Hepatocyte (in vitro differentiated cells): ENCODE results near the gene CNNM2. TPM values are rescaled to one million over a fixed set of nuclear protein-coding genes. Genes with fewer than 3 reads are reported as not detected.
A peak's percentile ranks its signal among the peaks of the same experiment; 100 is the strongest.

Experiments
- DNase-seq: peaks from one replicate; pipeline ENCODE4 v3.0.0-alpha.2; 2016; ENCODE audit warnings: low spot score
- H2AFZ ChIP-seq: fragments of 200-600 bp; sonication (generic); 2 replicates; pipeline ENCODE4 v1.6.0; 2016; ENCODE audit warnings: antibody characterized with exemption, mild to moderate bottlenecking
- H3K27ac ChIP-seq: fragments of 200-600 bp; sonication (generic); 2 replicates; pipeline ENCODE4 v1.5.1; 2016; ENCODE audit warnings: mild to moderate bottlenecking
- H3K27me3 ChIP-seq: fragments of 200-600 bp; sonication (generic); 2 replicates; pipeline ENCODE4 v1.6.1; 2016
- H3K36me3 ChIP-seq: fragments of 200-600 bp; sonication (generic); replicated peaks from 2 replicates; pipeline ENCODE4 v1.5.1; 2016; ENCODE audit warnings: low read depth; ENCODE audit not compliant: insufficient read depth
- H3K4me1 ChIP-seq: fragments of 200-600 bp; sonication (generic); 2 replicates; pipeline ENCODE4 v1.5.1; 2016; ENCODE audit warnings: mild to moderate bottlenecking, moderate library complexity; ENCODE audit not compliant: insufficient read depth
- H3K4me2 ChIP-seq: fragments of 200-600 bp; sonication (generic); 2 replicates; pipeline ENCODE4 v1.6.0; 2016
- H3K4me3 ChIP-seq: fragments of 200-600 bp; sonication (generic); 2 replicates; pipeline ENCODE4 v1.5.1; 2016; ENCODE audit warnings: mild to moderate bottlenecking
- H3K79me2 ChIP-seq: fragments of 200-600 bp; sonication (generic); 2 replicates; pipeline ENCODE4 v1.6.0; 2017; ENCODE audit warnings: mild to moderate bottlenecking
- H3K9me2 ChIP-seq: fragments of 200-600 bp; sonication (generic); replicated peaks from 2 replicates; pipeline ENCODE4 v1.6.0; 2017; ENCODE audit warnings: mild to moderate bottlenecking; ENCODE audit not compliant: insufficient read depth
- H3K9me3 ChIP-seq: fragments of 200-600 bp; sonication (generic); 2 replicates; pipeline ENCODE4 v1.5.1; 2016; ENCODE audit warnings: low read depth, mild to moderate bottlenecking
- H4K20me1 ChIP-seq: fragments of 200-600 bp; sonication (generic); 2 replicates; pipeline ENCODE4 v1.6.0; 2016; ENCODE audit warnings: mild to moderate bottlenecking; ENCODE audit not compliant: insufficient read depth, poor library complexity, severe bottlenecking
- EZH2 ChIP-seq: fragments of 200-600 bp; sonication (generic); IDR thresholded peaks from 2 replicates; pipeline ENCODE4 v1.6.1; 2016; ENCODE audit warnings: antibody characterized with exemption, mild to moderate bottlenecking, borderline replicate concordance
- EZH2phosphoT487 ChIP-seq: fragments of 200-600 bp; sonication (generic); IDR thresholded peaks from one replicate; pipeline ENCODE4 v1.6.1; 2018; ENCODE audit warnings: antibody characterized with exemption, mild to moderate bottlenecking, low read depth, moderate library complexity; ENCODE audit not compliant: unreplicated experiment, severe bottlenecking
- WGBS: methylation state at CpG from one replicate; pipeline ENCODE4 v1.1.6; 2016; ENCODE audit warnings: low lambda C conversion rate; ENCODE audit errors: missing lambda C conversion rate; 5-methylcytosine and 5-hydroxymethylcytosine counted together
- polyA plus RNA-seq: library from polyadenylated mRNA; unstranded; fragments of >200 nt; fragmentation: Nextera tagmentation; extraction: Ambion mirVana; gene quantifications from 2 replicates; pipeline ENCODE4 v1.2.1, GENCODE V29; 2016
- total RNA-seq: library from RNA; depleted of rRNA; stranded (reverse); fragments of >200 nt; gene quantifications from 2 replicates; pipeline ENCODE4 v1.2.3, GENCODE V29; 2014
- TF ChIP-seq, protein P1 (sequence below): fragments of 200-600 bp; sonication (generic); IDR thresholded peaks from 2 replicates; pipeline ENCODE4 v1.5.1; 2016; ENCODE audit warnings: antibody characterized with exemption, mild to moderate bottlenecking; ENCODE audit not compliant: poor library complexity

Gene CNNM2
- total and polyA plus RNA-seq, 2 experiments from 2014 or later = 6.8 to 9.8 TPM

DNA sequence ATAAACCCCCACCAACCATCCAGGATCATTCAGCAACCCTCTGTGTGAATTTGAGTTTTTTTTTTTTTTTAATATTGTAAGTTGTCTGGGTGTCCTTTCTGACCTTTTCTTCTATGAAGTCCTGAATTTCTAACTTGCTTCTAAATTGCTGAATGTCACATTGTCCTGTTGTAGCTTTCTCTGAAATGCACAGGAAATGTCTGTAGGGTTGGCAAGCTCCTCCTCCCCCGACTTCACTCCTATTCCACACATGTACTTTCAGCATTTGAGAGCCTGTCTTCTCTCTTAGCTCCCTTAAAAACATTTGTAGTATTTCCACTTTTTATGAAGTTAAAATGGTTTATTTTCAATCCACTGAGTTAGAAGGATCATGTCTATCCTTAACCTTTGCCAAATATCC, 3.3 kb upstream of the CNNM2 start:
- no peaks in the 10 kb centered on the region for H3K36me3 ChIP-seq
- no peak overlapping the region for H3K27ac ChIP-seq
- peaks cover 10% of the 10 kb centered on the region for H3K4me1 ChIP-seq
- TF ChIP-seq EZH2phosphoT487 = no peak
- TF ChIP-seq, protein P1, sequence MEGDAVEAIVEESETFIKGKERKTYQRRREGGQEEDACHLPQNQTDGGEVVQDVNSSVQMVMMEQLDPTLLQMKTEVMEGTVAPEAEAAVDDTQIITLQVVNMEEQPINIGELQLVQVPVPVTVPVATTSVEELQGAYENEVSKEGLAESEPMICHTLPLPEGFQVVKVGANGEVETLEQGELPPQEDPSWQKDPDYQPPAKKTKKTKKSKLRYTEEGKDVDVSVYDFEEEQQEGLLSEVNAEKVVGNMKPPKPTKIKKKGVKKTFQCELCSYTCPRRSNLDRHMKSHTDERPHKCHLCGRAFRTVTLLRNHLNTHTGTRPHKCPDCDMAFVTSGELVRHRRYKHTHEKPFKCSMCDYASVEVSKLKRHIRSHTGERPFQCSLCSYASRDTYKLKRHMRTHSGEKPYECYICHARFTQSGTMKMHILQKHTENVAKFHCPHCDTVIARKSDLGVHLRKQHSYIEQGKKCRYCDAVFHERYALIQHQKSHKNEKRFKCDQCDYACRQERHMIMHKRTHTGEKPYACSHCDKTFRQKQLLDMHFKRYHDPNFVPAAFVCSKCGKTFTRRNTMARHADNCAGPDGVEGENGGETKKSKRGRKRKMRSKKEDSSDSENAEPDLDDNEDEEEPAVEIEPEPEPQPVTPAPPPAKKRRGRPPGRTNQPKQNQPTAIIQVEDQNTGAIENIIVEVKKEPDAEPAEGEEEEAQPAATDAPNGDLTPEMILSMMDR = no peak
- no peak for TF ChIP-seq EZH2
- no peak overlapping the region for H3K4me2 ChIP-seq
- no peaks in the 10 kb centered on the region for H4K20me1 ChIP-seq
- no peaks in the 10 kb centered on the region for H3K9me2 ChIP-seq
- H3K4me3 ChIP-seq = no peak overlapping the region
- H2AFZ ChIP-seq = no peak overlapping the region
- WGBS = 72% methylated on average over 1 of the region's 1 CpG
- H3K9me3 ChIP-seq = no peaks in the 10 kb centered on the region
- H3K79me2 ChIP-seq = peaks cover 9% of the 10 kb centered on the region
- H3K27me3 ChIP-seq = no peaks in the 10 kb centered on the region
- DNase-seq = no peak

DNA sequence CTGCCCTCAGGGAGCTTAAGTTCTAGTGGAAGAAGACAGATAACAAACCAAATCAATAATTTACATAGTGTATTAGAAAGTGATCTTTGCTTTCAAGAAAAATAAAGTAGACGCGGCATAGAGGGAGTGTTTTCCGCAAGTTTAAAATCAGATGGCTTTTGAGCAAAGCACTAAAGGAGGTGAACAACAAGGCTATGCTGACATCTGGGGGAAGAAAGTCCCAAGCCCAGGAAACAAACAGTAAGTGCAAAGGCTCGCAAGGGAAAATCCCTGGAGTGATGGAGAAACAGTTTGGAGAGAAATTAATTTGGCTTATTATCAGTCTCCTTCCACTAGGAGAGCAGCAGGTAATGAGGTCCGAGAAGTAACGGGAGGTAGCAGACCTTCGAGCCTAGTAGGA, 1.9 kb upstream of the CNNM2 start:
- peaks cover 5% of the 10 kb centered on the region for H4K20me1 ChIP-seq
- DNase-seq = no peak
- H3K27me3 ChIP-seq = no peaks in the 10 kb centered on the region
- peak overlapping the region; percentile 93 for H3K4me2 ChIP-seq
- H3K9me2 ChIP-seq = no peaks in the 10 kb centered on the region
- WGBS = 85% methylated on average over 7 of the region's 7 CpGs
- peak overlapping the region; percentile 12 for H2AFZ ChIP-seq
- no peaks in the 10 kb centered on the region for H3K36me3 ChIP-seq
- peaks cover 18% of the 10 kb centered on the region for H3K79me2 ChIP-seq
- no peak overlapping the region for H3K4me3 ChIP-seq
- no peak overlapping the region for H3K27ac ChIP-seq
- H3K4me1 ChIP-seq = peaks cover 18% of the 10 kb centered on the region
- H3K9me3 ChIP-seq = no peaks in the 10 kb centered on the region
- TF ChIP-seq EZH2 (no peak), EZH2phosphoT487 (no peak)
- TF ChIP-seq, protein P1 = no peak

DNA sequence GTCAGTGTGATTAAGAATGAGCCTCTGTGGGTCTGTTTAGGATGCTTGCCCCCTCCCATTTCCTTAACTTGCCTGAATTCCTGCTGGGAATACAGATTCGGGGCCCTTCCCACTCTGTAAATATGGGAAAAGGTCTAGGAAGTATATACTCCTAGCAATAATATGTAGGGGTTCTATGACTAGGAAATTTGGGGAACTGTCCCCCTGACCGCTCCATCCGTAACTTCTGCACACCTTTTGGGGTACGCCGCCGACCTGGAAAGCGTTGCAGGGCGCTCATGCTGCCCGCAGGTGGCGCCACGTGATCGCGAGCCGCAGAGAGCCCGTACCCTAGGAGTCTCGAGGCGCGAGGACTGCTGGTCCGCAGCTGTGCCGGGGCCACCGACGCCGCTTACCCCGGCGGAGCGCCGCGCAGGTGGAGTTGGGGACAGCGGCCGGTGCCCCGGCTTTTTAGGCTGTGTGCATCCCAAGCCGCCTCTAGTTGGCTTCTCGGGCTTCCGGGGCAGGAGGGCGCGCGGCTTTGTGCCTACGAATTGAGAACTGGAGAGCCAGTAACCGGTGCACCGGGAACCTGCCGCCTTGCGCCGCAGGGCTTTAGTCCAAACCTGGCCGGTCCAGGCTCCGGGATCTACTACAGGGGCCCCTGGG, 656 bp upstream of the CNNM2 start:
- Histone ChIP-seq H2AFZ (peak overlapping the region; percentile 47), H3K4me3 (peak overlapping the region; percentile 53), H3K36me3 (no peaks in the 10 kb centered on the region), H3K79me2 (peaks cover 29% of the 10 kb centered on the region), H3K27me3 (no peaks in the 10 kb centered on the region), H3K9me2 (no peaks in the 10 kb centered on the region), H3K4me1 (peaks cover 18% of the 10 kb centered on the region), H4K20me1 (peaks cover 5% of the 10 kb centered on the region), H3K9me3 (no peaks in the 10 kb centered on the region), H3K4me2 (peak overlapping the region; percentile 93), H3K27ac (peak overlapping the region; percentile 84)
- TF ChIP-seq EZH2 (no peak), EZH2phosphoT487 (no peak)
- TF ChIP-seq, protein P1 = peak; percentile 100
- under 1% methylated on average over 45 of the region's 45 CpGs for WGBS
- DNase-seq = peak; percentile 92
